Activated CD4-positive, alpha-beta T cell treated with anti-CD3 and anti-CD28 coated beads for 36 hours (primary cell): ENCODE data around the gene NR4A2. TPM values are rescaled to one million over a fixed set of nuclear protein-coding genes. Genes with fewer than 3 reads are reported as not detected.

Experiments used
- ATAC-seq: fragments of 200-7000 bp; cut with Tn5 transposase; one replicate; pipeline ENCODE4 v1.10.0; 2021; ENCODE audit warnings: mild to moderate bottlenecking, moderate library complexity
- CTCF ChIA-PET: fragments of 350-600 bp; sonication (Branson Sonifier 250); formaldehyde crosslinking; loops from one replicate; lab custom pipeline; 2021; ENCODE audit warnings: antibody characterized with exemption; lab: Charles Lee
- POLR2A ChIA-PET: fragments of 350-600 bp; sonication (Branson Sonifier 250); formaldehyde crosslinking; loops from one replicate; lab custom pipeline; 2021; ENCODE audit warnings: antibody characterized with exemption, inconsistent platforms; lab: Charles Lee
- DNase-seq: peaks from one replicate; pipeline ENCODE4 v3.0.0-alpha.2; 2020
- H3K27ac Mint-ChIP-seq: one replicate; pipeline ENCODE4 v1.8.0; 2021; ENCODE audit warnings: mixed read lengths
- H3K27me3 Mint-ChIP-seq: one replicate; pipeline ENCODE4 v1.8.0; 2021; ENCODE audit warnings: mixed read lengths
- H3K36me3 Mint-ChIP-seq: one replicate; pipeline ENCODE4 v1.8.0; 2021; ENCODE audit warnings: low read depth, mixed read lengths
- H3K4me1 Mint-ChIP-seq: one replicate; pipeline ENCODE4 v1.8.0; 2021; ENCODE audit warnings: mixed read lengths
- H3K4me3 Mint-ChIP-seq: one replicate; pipeline ENCODE4 v1.8.0; 2021; ENCODE audit warnings: mild to moderate bottlenecking, moderate library complexity, mixed read lengths
- H3K9me3 Mint-ChIP-seq: one replicate; pipeline ENCODE4 v1.8.0; 2021; ENCODE audit warnings: low read depth, mixed read lengths
- intact Hi-C, 2 experiments: fragments of 100-400 bp; cut with DNase I in 1 of 2; cut with micrococcal nuclease in 1 of 2; formaldehyde crosslinking; loops; one replicate each; pipeline versions ENCODE4 v1.14.2 to v1.15.1; 2022 to 2024; cut with DNase I, micrococcal nuclease
- total RNA-seq, 2 experiments: library from RNA; stranded (reverse); gene quantifications; one replicate each; pipeline ENCODE4 v1.2.3, GENCODE V29; 2021

The NR4A2 gene
- total RNA-seq, 2 experiments from 2014 or later = 19.1 to 23.0 TPM

DNA sequence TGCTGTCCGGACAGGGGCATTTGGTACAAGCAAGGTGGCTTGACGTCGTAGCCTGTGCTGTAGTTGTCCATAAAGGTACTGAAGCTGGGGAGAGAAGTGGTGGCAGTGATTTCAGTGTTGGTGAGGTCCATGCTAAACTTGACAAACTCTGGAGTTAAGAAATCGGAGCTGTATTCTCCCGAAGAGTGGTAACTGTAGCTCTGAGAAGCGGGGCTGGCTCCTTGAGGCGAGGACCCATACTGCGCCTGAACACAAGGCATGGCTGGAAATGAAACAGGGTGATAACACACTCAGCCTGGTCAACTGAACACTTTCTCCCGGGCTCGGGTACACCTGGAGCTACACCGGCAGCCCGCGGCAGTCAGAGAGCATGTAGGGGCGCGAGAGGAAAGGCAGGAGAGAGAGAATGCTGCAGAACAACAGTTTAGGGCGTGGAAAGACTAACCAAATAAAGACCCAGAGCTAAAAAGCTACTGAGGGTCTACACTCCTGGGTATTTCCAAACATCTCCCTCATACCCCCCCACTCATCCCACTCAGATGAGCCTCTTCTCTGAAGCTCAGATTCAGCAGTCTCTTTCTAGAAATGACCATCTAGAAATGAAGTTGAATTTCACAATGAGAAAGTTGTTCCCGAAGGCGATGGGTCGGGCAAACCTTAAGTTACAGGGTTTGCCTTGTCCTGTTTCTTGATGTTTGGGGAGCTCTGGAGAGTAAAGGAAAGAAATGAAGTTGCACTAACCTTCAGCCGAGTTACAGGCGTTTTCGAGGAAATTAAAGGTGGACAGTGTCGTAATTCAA is 2.4 kb downstream of the NR4A2 start:
- DNase-seq (peak; percentile 24), ATAC-seq (no peak)
- H3K4me3 Mint-ChIP-seq = peak overlapping the region; percentile 85
- peak overlapping the region; percentile 49 for H3K27ac Mint-ChIP-seq
- CTCF ChIA-PET = interaction anchor here (0.6 to 1.6 kb wide), 8 partner anchors 9 to 307 kb away, joined by 3 to 7 read pairs (median 4); no protein-coding TSS in a partner anchor
- H3K27me3 Mint-ChIP-seq = peaks cover 10% of the 10 kb centered on the region
- peaks cover 62% of the 10 kb centered on the region for H3K36me3 Mint-ChIP-seq
- POLR2A ChIA-PET = interaction anchor here (0.7 to 2.0 kb wide), 2 partner anchors 13 to 242 kb away, joined by 3 to 11 read pairs; no protein-coding TSS in a partner anchor
- H3K9me3 Mint-ChIP-seq = no peaks in the 10 kb centered on the region
- intact Hi-C loops = loop anchor here (1.0 to 10.0 kb wide), 8 partner anchors 8 to 1567 kb away; partner anchors contain the start of genes ACVR1C (in 1 of the 2), CYTIP (in 1 of the 2) and GALNT5 (in 1 of the 2)
- peaks cover 37% of the 10 kb centered on the region for H3K4me1 Mint-ChIP-seq

DNA sequence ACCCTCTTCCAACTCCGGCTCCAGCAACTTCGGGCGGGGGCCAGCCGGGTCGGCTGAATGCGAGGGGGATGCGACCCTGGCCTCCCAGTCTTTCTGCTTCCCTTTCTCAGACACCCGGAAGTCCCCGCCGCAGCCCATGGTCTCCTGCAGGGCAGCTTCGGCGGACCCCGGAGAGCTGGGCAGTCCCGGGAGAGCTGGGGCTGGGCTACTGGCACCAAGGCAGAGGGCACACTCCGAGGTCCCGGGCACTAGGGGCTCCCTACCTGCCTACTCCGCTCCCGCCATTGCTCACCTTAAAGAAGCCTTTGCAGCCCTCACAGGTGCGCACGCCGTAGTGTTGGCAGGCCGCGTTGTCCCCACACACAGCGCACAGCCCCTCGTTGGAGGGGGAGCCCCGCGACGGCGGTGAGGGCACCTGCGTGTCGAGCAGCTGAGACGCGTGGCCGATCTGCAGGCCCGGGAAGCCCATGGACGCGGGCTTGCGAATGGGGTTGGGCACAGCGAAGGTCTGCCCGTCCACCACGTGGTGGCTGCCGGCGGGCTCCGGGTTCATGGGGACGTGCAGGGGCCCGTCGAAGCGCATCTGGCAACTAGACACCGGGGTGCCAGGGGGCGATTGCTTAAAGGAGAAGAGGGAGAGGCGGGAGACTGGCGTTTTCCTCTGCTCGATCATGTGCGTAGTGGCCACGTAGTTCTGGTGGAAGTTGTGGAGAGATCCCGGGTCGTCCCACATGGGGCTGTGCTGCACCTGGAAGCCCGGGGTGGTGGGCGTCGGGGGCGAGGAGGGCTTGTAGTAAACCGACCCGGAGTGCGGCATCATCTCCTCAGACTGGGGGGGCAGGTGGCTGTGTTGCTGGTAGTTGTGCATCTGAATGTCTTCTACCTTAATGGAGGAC is 3.2 kb downstream of the NR4A2 start:
- peak overlapping the region; percentile 85 for H3K4me3 Mint-ChIP-seq
- no peak overlapping the region for H3K27ac Mint-ChIP-seq
- ATAC-seq = no peak
- peaks cover 64% of the 10 kb centered on the region for H3K36me3 Mint-ChIP-seq
- DNase-seq = peak; percentile 29
- POLR2A ChIA-PET = interaction anchor here (1.0 kb wide), 1 partner anchor 12 kb away, joined by 3 read pairs; no protein-coding TSS in a partner anchor
- peaks cover 10% of the 10 kb centered on the region for H3K27me3 Mint-ChIP-seq
- intact Hi-C loops = no loop called here
- H3K9me3 Mint-ChIP-seq = no peaks in the 10 kb centered on the region
- CTCF ChIA-PET = interaction anchor here (1.4 to 1.5 kb wide), 2 partner anchors 13 to 106 kb away, joined by 4 to 6 read pairs; no protein-coding TSS in a partner anchor
- H3K4me1 Mint-ChIP-seq = peaks cover 32% of the 10 kb centered on the region

DNA sequence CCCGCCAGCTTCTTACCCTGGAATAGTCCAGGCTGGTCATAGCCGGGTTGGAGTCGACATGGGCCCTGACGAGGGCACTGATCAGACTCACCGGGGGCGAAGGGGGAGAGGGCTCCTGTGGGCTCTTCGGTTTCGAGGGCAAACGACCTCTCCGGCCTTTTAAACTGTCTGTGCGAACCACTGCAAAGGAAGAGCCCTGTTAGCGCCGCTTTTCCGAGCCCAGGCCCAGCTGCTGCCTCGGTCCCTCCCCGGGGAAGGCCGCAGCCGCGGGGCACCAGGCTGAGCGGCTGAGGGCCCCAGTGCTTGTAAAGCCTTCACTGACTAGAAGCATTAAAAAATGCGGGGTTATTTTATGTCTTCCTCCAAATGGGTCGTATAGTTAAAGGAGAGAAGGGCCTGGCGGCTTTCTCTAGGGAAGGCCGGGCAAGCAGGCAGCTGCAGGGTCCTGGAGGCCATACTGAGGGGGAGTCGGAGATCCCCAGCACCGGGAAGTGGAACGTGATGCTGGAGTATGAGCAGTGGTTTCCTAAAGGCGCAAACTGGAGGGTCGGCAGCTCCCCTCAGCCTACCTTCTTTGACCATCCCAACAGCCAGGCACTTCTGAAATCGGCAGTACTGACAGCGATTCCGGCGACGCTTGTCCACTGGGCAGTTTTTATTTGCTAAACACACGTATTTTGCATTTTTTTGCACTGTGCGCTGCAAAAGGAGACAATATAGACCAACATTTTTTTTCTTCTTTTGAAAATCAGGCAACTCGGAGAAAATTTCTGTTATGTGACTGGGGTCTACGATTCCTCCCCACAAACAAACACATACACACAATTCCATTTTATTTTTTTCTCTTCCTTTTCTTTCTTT is 4.5 kb downstream of the NR4A2 start:
- DNase-seq (no peak), ATAC-seq (no peak)
- intact Hi-C loops = no loop called here
- Mint-ChIP-seq H3K36me3 (peaks cover 74% of the 10 kb centered on the region), H3K4me1 (peaks cover 36% of the 10 kb centered on the region), H3K9me3 (no peaks in the 10 kb centered on the region), H3K4me3 (peak overlapping the region; percentile 85), H3K27me3 (peaks cover 20% of the 10 kb centered on the region), H3K27ac (no peak overlapping the region)
- CTCF ChIA-PET = interaction anchor here (0.6 to 1.8 kb wide), 2 partner anchors 7 to 107 kb away, joined by 3 to 5 read pairs; no protein-coding TSS in a partner anchor
- POLR2A ChIA-PET = interaction anchor here (1.0 kb wide), 1 partner anchor 13 kb away, joined by 3 read pairs; no protein-coding TSS in a partner anchor

- Mint-ChIP-seq H3K4me1 (peaks cover 48% of the 10 kb centered on the region), H3K27me3 (peaks cover 34% of the 10 kb centered on the region), H3K27ac (no peak overlapping the region), H3K4me3 (no peak overlapping the region), H3K36me3 (peaks cover 81% of the 10 kb centered on the region), H3K9me3 (no peaks in the 10 kb centered on the region)
- CTCF ChIA-PET = interaction anchor here (1.8 kb wide), 1 partner anchor 9 kb away, joined by 5 read pairs; no protein-coding TSS in a partner anchor
- no peak for DNase-seq
- POLR2A ChIA-PET = no interaction called here
- intact Hi-C loops = no loop called here
- ATAC-seq = no peak
Observed at GRCh38 chr2:156326526-156327095, 5.9 kb downstream of the NR4A2 start.

DNA sequence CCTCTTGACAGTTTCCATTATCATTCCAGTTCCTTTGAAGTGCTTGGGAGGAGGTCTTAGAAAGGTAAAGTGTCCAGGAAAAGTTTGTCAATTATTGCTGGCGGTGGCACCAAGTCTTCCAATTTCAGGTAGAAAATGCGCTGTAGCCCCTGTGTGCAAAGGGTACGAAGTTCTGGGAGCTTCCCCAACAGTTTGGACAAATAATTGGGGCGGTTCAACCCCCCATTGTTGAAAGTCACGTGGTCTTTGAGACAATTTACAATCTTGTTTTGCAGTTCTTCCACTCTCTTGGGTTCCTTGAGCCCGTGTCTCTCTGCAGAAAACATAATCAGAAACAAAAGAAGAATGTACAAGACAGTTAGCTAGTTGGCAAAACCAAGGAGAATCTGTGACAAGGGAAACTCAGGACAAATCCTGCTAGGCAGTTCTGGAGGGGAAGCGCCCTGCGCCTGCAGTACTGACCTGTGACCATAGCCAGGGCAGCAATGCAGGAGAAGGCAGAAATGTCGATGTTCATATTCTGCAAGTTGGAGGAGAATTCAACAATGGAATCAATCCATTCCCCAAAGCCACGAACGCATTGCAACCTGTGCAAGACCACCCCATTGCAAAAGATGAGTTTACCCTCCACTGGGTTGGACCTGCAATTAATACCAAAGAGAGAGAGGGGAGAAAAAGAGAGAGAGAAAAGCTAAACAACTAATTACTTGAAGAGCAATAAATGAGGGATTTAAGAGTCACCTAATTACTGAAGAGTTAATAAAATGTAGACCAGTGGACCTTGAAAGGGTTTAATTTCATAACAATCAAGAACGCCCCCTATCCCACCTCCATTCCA is 6.6 kb downstream of the NR4A2 start:
- Mint-ChIP-seq H3K9me3 (no peaks in the 10 kb centered on the region), H3K4me3 (no peak overlapping the region), H3K4me1 (peaks cover 48% of the 10 kb centered on the region), H3K27ac (no peak overlapping the region), H3K27me3 (peaks cover 40% of the 10 kb centered on the region), H3K36me3 (peaks cover 82% of the 10 kb centered on the region)
- ATAC-seq (no peak), DNase-seq (no peak)
- intact Hi-C loops = no loop called here
- POLR2A ChIA-PET = no interaction called here
- CTCF ChIA-PET = interaction anchor here (1.8 kb wide), 1 partner anchor 9 kb away, joined by 5 read pairs; no protein-coding TSS in a partner anchor

GRCh38 chr2:156323754-156324153 is 8.8 kb downstream of the NR4A2 start:
- CTCF ChIA-PET = no interaction called here
- H3K9me3 Mint-ChIP-seq = no peaks in the 10 kb centered on the region
- ATAC-seq = no peak
- no peak overlapping the region for H3K4me3 Mint-ChIP-seq
- H3K27ac Mint-ChIP-seq = no peak overlapping the region
- H3K4me1 Mint-ChIP-seq = peaks cover 44% of the 10 kb centered on the region
- peaks cover 50% of the 10 kb centered on the region for H3K27me3 Mint-ChIP-seq
- peaks cover 60% of the 10 kb centered on the region for H3K36me3 Mint-ChIP-seq
- DNase-seq = no peak
- POLR2A ChIA-PET = no interaction called here
- intact Hi-C loops = loop anchor here in 1 of 2 experiments (1.0 kb wide), 1 partner anchor 9 kb away; the partner anchor contains the start of gene NR4A2

- peak; percentile 30 for DNase-seq
- H3K27ac Mint-ChIP-seq = peak overlapping the region; percentile 14
- intact Hi-C loops = loop anchor here in 1 of 2 experiments (1.0 kb wide), 1 partner anchor 8 kb away; no protein-coding TSS in a partner anchor
- no peaks in the 10 kb centered on the region for H3K9me3 Mint-ChIP-seq
- H3K27me3 Mint-ChIP-seq = peaks cover 58% of the 10 kb centered on the region
- peaks cover 40% of the 10 kb centered on the region for H3K4me1 Mint-ChIP-seq
- ATAC-seq = no peak
- H3K36me3 Mint-ChIP-seq = peaks cover 50% of the 10 kb centered on the region
- ChIA-PET POLR2A (no interaction called here), CTCF (interaction anchor here (1.0 kb wide), 1 partner anchor 78 kb away, joined by 3 read pairs; no protein-coding TSS in a partner anchor)
- peak overlapping the region; percentile 63 for H3K4me3 Mint-ChIP-seq
Observed at GRCh38 chr2:156322686-156323231, 9.8 kb downstream of the NR4A2 start.

- ATAC-seq = peak; percentile 25
- peak overlapping the region; percentile 63 for H3K4me3 Mint-ChIP-seq
- peak; percentile 41 for DNase-seq
- CTCF ChIA-PET = interaction anchor here (1.0 kb wide), 1 partner anchor 78 kb away, joined by 3 read pairs; no protein-coding TSS in a partner anchor
- peaks cover 45% of the 10 kb centered on the region for H3K36me3 Mint-ChIP-seq
- peaks cover 64% of the 10 kb centered on the region for H3K27me3 Mint-ChIP-seq
- H3K9me3 Mint-ChIP-seq = no peaks in the 10 kb centered on the region
- POLR2A ChIA-PET = no interaction called here
- H3K4me1 Mint-ChIP-seq = peaks cover 40% of the 10 kb centered on the region
- intact Hi-C loops = loop anchor here in 1 of 2 experiments (1.0 kb wide), 1 partner anchor 8 kb away; no protein-coding TSS in a partner anchor
- H3K27ac Mint-ChIP-seq = no peak overlapping the region
Observed at GRCh38 chr2:156322051-156322685, 10.4 kb downstream of the NR4A2 start.
